HepG2 (cell line): ENCODE results near the gene CLIP2. TPM values are rescaled to one million over a fixed set of nuclear protein-coding genes. Genes with fewer than 3 reads are reported as not detected.

Experiments used
- DPF2 ChIP-seq: sonication (generic); formaldehyde crosslinking; IDR thresholded peaks from 2 replicates; pipeline ENCODE4 v1.4.0; 2020; ENCODE audit warnings: mild to moderate bottlenecking, low read depth, missing genetic modification reagents, borderline replicate concordance
- HNRNPK ChIP-seq: fragments of 200-400 bp; formaldehyde crosslinking; IDR thresholded peaks from 2 replicates; pipeline ENCODE4 v1.6.1; 2018; ENCODE audit warnings: low read length, low read depth, moderate library complexity, mild to moderate bottlenecking; ENCODE audit not compliant: poor library complexity, severe bottlenecking
- IKZF1 ChIP-seq: fragments of 450-650 bp; IDR thresholded peaks from 2 replicates; pipeline ENCODE4 v1.7.1; 2016
- KLF16 ChIP-seq, 2 experiments: sonication (generic) in 1 of 2; formaldehyde crosslinking in 1 of 2; IDR thresholded peaks; 2 replicates each; pipeline versions ENCODE4 v1.6.1 to v1.8.0; 2016 to 2023; ENCODE audit warnings: missing genetic modification reagents in 2 of 2, missing compliant biosample characterization in 1 of 2
- MAFK ChIP-seq, 2 experiments: IDR thresholded peaks in 1 of 2; conservative IDR thresholded peaks in 1 of 2; 2 replicates each; pipeline ENCODE4 v1.6.1; 2011; ENCODE audit warnings: improper control_type of control experiment in 2 of 2, low read length in 2 of 2
- MEIS2 ChIP-seq: sonication (generic); formaldehyde crosslinking; IDR thresholded peaks from 2 replicates; pipeline ENCODE4 v1.9.0; 2021; ENCODE audit warnings: mild to moderate bottlenecking, missing genetic modification reagents
- RORA ChIP-seq: sonication (generic); formaldehyde crosslinking; IDR thresholded peaks from 2 replicates; pipeline ENCODE4 v1.5.0; 2020; ENCODE audit warnings: mild to moderate bottlenecking, missing genetic modification reagents, moderate library complexity
- ZFP36L1 ChIP-seq: sonication (generic); formaldehyde crosslinking; IDR thresholded peaks from 2 replicates; pipeline ENCODE4 v1.8.0; 2022; ENCODE audit warnings: mild to moderate bottlenecking, missing genetic modification reagents, moderate library complexity
- ZFP90 ChIP-seq: sonication (generic); formaldehyde crosslinking; IDR thresholded peaks from 2 replicates; pipeline ENCODE4 v1.8.0; 2022; ENCODE audit warnings: missing genetic modification reagents, mild to moderate bottlenecking, inconsistent platforms, borderline replicate concordance
- ZNF263 ChIP-seq: sonication (generic); formaldehyde crosslinking; IDR thresholded peaks from 2 replicates; pipeline ENCODE4 v1.4.0; 2020; ENCODE audit warnings: missing genetic modification reagents
- ZNF296 ChIP-seq: sonication (generic); formaldehyde crosslinking; conservative IDR thresholded peaks from 2 replicates; pipeline ENCODE4 v1.5.0; 2020; ENCODE audit warnings: mild to moderate bottlenecking, missing genetic modification reagents
- ZNF317 ChIP-seq: sonication (generic); formaldehyde crosslinking; IDR thresholded peaks from 2 replicates; pipeline ENCODE4 v1.5.0; 2020; ENCODE audit warnings: mild to moderate bottlenecking, missing genetic modification reagents
- ZNF326 ChIP-seq: sonication (generic); formaldehyde crosslinking; IDR thresholded peaks from 2 replicates; pipeline ENCODE4 v1.4.0; 2020; ENCODE audit warnings: missing genetic modification reagents, borderline replicate concordance
- ZNF615 ChIP-seq: sonication (generic); formaldehyde crosslinking; IDR thresholded peaks from 2 replicates; pipeline ENCODE4 v1.5.0; 2020; ENCODE audit warnings: mild to moderate bottlenecking, missing genetic modification reagents, borderline replicate concordance
- ZNF776 ChIP-seq: sonication (generic); formaldehyde crosslinking; IDR thresholded peaks from 2 replicates; pipeline ENCODE4 v1.4.0; 2020; ENCODE audit warnings: mild to moderate bottlenecking, missing genetic modification reagents
- ZSCAN22 ChIP-seq: sonication (generic); formaldehyde crosslinking; IDR thresholded peaks from 2 replicates; pipeline ENCODE4 v1.4.0; 2020; ENCODE audit warnings: mild to moderate bottlenecking, missing genetic modification reagents
- polyA plus RNA-seq, 8 experiments: library from polyadenylated mRNA; depleted of rRNA in 3 of 8; stranded (reverse) in 7 of 8; unstranded in 1 of 8; fragments of >200 nt; fragmentation: Illumina TruSeq in 4 of 8; extraction: Trizol in 4 of 8; gene quantifications; 2 replicates each; pipeline versions ENCODE4 v1.2.1 to v1.2.3, GENCODE V29; 2011 to 2016; ENCODE audit warnings: low read depth in 4 of 8, missing spikeins in 1 of 8, mixed read lengths in 1 of 8; ENCODE audit not compliant: insufficient read depth in 1 of 8
- total RNA-seq, 5 experiments: library from RNA; depleted of rRNA; stranded (reverse); fragments of >200 nt; fragmentation: Illumina TruSeq; extraction: Trizol; gene quantifications; 2 replicates each; pipeline ENCODE4 v1.2.3, GENCODE V29; 2016; ENCODE audit warnings: low read depth in 1 of 5
- TF ChIP-seq, protein P1 (sequence below): sonication (generic); formaldehyde crosslinking; IDR thresholded peaks from 2 replicates; pipeline ENCODE4 v1.4.0; 2020; ENCODE audit warnings: missing genetic modification reagents, borderline replicate concordance
- TF ChIP-seq, protein P2 (sequence below): sonication (generic); formaldehyde crosslinking; IDR thresholded peaks from 2 replicates; pipeline ENCODE4 v1.4.0; 2020; ENCODE audit warnings: mild to moderate bottlenecking, missing genetic modification reagents, borderline replicate concordance
- TF ChIP-seq, protein P3 (sequence below): sonication (generic); formaldehyde crosslinking; IDR thresholded peaks from 2 replicates; pipeline ENCODE4 v1.5.0; 2020; ENCODE audit warnings: missing genetic modification reagents

The CLIP2 gene
- total and polyA plus RNA-seq, 2 of the 13 experiments (the other 11 are each of a cell fraction or from before 2014, with no cell fraction given) = 6.5 to 17.4 TPM

DNA sequence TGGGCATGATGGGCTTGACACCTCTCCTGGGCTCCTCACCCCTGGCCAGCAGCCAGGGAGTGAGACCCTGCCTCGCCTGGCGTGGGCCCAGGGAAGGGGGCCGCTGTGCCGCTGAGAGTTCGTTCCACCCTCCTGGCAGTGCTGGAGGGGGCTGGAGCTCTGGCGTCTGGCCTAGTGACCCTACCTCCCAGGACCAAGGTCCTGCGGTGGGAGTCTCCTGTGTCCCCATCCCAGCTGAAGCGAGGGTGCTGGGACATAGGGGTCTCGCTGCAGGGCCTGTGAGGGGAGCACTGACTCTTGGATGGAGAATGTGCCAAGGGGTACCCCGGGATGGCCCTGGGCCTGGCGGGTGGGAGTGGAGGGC lies 165.7 kb downstream of the CLIP2 start (continued):
- TF ChIP-seq, protein P1, sequence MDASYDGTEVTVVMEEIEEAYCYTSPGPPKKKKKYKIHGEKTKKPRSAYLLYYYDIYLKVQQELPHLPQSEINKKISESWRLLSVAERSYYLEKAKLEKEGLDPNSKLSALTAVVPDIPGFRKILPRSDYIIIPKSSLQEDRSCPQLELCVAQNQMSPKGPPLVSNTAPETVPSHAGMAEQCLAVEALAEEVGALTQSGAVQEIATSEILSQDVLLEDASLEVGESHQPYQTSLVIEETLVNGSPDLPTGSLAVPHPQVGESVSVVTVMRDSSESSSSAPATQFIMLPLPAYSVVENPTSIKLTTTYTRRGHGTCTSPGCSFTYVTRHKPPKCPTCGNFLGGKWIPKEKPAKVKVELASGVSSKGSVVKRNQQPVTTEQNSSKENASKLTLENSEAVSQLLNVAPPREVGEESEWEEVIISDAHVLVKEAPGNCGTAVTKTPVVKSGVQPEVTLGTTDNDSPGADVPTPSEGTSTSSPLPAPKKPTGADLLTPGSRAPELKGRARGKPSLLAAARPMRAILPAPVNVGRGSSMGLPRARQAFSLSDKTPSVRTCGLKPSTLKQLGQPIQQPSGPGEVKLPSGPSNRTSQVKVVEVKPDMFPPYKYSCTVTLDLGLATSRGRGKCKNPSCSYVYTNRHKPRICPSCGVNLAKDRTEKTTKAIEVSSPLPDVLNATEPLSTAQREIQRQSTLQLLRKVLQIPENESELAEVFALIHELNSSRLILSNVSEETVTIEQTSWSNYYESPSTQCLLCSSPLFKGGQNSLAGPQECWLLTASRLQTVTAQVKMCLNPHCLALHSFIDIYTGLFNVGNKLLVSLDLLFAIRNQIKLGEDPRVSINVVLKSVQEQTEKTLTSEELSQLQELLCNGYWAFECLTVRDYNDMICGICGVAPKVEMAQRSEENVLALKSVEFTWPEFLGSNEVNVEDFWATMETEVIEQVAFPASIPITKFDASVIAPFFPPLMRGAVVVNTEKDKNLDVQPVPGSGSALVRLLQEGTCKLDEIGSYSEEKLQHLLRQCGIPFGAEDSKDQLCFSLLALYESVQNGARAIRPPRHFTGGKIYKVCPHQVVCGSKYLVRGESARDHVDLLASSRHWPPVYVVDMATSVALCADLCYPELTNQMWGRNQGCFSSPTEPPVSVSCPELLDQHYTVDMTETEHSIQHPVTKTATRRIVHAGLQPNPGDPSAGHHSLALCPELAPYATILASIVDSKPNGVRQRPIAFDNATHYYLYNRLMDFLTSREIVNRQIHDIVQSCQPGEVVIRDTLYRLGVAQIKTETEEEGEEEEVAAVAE (CRISPR knock-in tag) = 0 out of 2 replicates have a peak, but pooled peaks have one; percentile 32
- TF ChIP-seq, protein P2, sequence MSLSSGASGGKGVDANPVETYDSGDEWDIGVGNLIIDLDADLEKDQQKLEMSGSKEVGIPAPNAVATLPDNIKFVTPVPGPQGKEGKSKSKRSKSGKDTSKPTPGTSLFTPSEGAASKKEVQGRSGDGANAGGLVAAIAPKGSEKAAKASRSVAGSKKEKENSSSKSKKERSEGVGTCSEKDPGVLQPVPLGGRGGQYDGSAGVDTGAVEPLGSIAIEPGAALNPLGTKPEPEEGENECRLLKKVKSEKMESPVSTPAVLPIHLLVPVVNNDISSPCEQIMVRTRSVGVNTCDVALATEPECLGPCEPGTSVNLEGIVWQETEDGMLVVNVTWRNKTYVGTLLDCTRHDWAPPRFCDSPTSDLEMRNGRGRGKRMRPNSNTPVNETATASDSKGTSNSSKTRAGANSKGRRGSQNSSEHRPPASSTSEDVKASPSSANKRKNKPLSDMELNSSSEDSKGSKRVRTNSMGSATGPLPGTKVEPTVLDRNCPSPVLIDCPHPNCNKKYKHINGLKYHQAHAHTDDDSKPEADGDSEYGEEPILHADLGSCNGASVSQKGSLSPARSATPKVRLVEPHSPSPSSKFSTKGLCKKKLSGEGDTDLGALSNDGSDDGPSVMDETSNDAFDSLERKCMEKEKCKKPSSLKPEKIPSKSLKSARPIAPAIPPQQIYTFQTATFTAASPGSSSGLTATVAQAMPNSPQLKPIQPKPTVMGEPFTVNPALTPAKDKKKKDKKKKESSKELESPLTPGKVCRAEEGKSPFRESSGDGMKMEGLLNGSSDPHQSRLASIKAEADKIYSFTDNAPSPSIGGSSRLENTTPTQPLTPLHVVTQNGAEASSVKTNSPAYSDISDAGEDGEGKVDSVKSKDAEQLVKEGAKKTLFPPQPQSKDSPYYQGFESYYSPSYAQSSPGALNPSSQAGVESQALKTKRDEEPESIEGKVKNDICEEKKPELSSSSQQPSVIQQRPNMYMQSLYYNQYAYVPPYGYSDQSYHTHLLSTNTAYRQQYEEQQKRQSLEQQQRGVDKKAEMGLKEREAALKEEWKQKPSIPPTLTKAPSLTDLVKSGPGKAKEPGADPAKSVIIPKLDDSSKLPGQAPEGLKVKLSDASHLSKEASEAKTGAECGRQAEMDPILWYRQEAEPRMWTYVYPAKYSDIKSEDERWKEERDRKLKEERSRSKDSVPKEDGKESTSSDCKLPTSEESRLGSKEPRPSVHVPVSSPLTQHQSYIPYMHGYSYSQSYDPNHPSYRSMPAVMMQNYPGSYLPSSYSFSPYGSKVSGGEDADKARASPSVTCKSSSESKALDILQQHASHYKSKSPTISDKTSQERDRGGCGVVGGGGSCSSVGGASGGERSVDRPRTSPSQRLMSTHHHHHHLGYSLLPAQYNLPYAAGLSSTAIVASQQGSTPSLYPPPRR (CRISPR knock-in tag) = no peak
- TF ChIP-seq IKZF1 (no peak), DPF2 (CRISPR knock-in tag) (no peak), ZNF326 (no peak), ZNF615 (CRISPR knock-in tag) (no peak), HNRNPK (no peak), ZNF776 (CRISPR knock-in tag) (0 out of 2 replicates have a peak, but pooled peaks have one; percentile 10), MEIS2 (no peak), MAFK (conservative IDR thresholded peaks at IDR 0.05 in 1 of 2, IDR thresholded peaks at IDR 0.05 in 1 of 2; ENCODE audit: low read length in 2 of 2) (no peak), ZFP36L1 (CRISPR knock-in tag) (no peak), ZNF263 (CRISPR knock-in tag) (no peak), ZSCAN22 (CRISPR knock-in tag) (no peak), ZFP90 (CRISPR knock-in tag) (peak; percentile 25; the same call in 1 of the 2 replicates), KLF16 (CRISPR knock-in tag; IDR thresholded peaks at IDR 0.05) (no peak), ZNF296 (CRISPR knock-in tag) (no peak), RORA (CRISPR knock-in tag) (no peak), ZNF317 (CRISPR knock-in tag) (no peak)
- TF ChIP-seq, protein P3, sequence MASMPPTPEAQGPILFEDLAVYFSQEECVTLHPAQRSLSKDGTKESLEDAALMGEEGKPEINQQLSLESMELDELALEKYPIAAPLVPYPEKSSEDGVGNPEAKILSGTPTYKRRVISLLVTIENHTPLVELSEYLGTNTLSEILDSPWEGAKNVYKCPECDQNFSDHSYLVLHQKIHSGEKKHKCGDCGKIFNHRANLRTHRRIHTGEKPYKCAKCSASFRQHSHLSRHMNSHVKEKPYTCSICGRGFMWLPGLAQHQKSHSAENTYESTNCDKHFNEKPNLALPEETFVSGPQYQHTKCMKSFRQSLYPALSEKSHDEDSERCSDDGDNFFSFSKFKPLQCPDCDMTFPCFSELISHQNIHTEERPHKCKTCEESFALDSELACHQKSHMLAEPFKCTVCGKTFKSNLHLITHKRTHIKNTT (CRISPR knock-in tag) = no peak
